Stimulated activated CD8-positive, alpha-beta memory T cell treated with anti-CD3 and anti-CD28 coated beads, Interleukin-7, amount 100 ng/mL, for 4 hours (primary cell): ENCODE results near the gene MATN3.

Experiments used
- DNase-seq, 2 donors: peaks; one replicate each; pipeline ENCODE4 v3.0.0-alpha.2; 2020; ENCODE audit warnings: low read depth in 2 of 2

The MATN3 gene

DNA sequence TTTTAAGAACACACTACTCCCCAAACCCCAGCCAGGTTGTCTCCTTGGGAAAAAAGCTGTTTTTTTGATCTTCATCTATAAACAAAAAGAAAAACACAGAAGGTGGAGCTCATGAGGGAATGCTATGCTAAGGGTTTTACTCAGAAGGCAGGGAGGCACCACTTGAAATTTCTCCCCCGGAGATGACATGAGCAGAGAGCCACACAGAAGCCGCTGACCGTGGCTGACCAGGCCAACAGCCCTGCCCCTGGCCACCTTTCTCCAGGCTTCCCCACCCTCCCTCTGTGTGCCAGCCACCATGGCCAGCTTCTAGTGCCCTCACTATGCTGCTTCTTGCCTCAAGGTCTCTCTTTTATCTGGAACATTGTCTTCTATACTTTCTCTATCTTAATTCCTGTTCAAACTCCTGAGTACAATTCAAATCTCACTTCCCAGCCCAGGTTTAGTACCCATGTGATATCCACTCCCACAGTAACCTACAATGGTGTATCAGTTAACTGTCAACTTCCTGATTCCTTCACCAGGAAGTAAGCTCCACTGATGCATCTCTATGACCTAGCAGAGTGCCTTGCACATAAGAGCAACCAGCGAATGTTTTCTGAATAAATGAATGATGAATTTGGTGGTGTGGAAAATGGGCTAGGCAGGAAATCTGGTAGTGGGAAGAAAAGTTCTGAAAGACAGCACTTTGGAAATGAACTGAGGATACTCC lies 23.6 kb upstream of the MATN3 start:
- no peak for DNase-seq

GRCh38 chr2:20034821-20035220 lies 22.4 kb upstream of the MATN3 start:
- no peak for DNase-seq

GRCh38 chr2:20034218-20034617 lies 21.8 kb upstream of the MATN3 start:
- DNase-seq, result no peak

DNA sequence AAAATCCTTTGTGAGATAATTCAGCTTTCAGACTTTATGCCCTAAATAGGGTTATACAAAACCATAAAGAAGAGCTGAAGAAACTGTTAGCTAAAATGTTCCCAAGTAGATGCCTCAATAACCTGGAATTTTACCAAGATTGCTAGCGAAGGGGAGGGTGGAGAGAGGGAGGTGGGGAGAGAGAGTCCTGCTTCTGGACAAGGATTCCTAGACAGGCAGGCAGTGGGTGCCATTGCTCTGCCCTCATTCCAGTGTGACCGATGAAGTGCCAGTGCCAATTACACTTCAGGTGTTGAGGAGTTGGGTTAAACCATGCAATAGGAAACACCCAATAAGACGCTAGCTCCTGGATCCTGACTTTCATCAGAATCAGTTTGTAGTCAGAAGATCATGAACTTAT lies 20.9 kb upstream of the MATN3 start:
- no peak for DNase-seq

DNA sequence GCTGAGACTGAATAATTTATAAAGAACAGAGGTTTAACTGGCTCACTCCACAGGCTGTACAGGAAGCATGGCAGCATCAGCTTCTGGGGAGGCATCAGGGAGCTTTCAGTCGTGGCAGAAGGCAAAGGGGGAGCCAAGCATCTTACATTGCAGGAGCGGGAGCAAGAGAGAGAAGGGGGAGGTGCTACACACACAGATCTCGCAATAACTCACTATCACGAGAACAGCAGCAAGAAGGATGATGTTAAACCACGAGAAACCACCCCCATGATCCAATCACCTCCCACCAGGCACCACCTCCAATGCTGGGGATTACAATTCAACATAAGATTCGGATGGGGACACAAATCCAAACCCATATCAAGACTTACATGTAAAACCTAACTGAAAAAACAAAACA lies 17.8 kb upstream of the MATN3 start:
- DNase-seq, result no peak

- DNase-seq, result no peak
Measured at GRCh38 chr2:20027705-20028434, 15.4 kb upstream of the MATN3 start.

DNA sequence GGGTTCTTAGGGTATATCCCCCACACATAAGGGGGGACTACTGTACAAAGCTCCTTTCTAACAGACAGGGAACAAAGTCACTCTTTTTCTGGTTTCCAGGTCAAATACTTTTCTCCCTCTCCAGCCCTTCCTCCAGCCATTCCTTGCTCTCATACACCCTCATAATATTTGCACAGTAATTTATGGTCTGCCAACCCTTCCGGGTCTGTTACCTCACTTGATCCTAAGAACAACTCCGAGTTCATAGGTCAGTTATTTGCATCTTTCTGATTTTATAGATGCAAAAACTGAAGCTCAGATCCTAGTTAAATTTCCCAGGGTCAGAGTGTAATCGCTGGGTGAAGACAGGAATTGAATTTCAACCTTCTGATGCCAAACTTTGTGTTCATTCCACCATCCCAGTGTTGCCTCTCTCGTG lies 14.8 kb upstream of the MATN3 start:
- DNase-seq, result no peak

DNA sequence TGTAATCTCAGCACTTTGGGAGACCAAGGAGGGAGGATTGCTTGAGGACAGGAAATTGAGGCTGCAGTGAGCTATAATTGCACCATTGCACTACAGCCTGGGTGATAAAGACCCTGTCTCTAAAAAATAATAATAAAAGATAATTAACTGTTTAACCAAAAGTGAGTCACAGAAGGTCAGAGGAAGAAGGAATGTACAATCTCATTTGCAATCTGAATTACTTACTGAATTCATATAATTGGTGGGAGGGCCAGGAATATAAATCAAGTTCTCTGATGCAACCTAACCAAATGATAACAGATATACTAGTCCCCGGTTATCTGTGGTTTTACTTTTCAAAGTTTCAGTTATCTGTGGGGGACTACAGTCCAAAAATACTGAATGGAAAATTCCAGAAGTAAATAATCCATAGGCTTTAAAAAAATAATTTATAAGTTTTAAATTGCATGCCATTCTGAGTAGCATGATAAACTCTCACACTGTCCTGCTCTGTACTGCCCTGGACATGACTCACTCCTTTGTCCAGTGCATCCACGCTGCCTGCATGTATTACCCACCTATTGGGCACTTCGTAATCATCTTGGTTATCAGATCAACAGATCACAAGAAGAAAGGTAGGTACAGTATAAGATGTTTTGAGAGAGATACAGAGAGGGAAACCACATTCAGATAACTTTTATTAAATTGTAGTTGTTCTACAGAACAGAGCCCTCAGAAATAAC lies 12.8 kb upstream of the MATN3 start:
- DNase-seq, result no peak

- DNase-seq, result no peak
Measured at GRCh38 chr2:20023688-20024087, 11.2 kb upstream of the MATN3 start.

- no peak for DNase-seq
Measured at GRCh38 chr2:20021405-20022009, 9.0 kb upstream of the MATN3 start.

- DNase-seq, result no peak
Measured at GRCh38 chr2:20019747-20020146, 7.3 kb upstream of the MATN3 start.

DNA sequence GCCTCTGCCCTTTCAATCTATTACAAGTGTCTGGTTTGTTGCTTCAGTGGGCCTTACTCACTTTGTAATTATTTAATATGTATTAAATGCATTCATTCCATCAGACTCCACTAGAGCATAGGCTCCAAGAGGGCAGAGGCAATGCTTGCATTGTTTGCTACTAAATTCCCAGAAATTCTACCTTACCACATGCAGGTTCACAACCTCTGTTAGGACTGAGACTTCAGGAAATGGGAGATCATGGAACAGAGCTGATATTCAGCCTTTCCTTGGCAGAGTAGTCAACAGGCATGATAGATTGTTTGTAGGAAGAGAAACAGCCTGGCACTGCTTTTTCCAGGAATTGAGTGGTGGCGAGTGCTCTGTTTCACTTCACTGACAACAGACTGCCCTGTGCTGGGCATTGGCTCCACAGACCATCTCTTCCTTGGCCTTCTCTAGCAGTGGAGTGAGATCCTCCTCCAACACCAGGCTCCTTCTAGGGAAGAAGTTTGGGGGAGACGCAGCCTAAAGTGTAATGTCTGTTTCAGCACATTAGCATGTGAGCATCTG lies 6.2 kb upstream of the MATN3 start:
- no peak for DNase-seq

- no peak for DNase-seq
Measured at GRCh38 chr2:20016346-20016745, 3.9 kb upstream of the MATN3 start.

GRCh38 chr2:20015482-20016083 lies 3.1 kb upstream of the MATN3 start:
- DNase-seq, result no peak

GRCh38 chr2:20013126-20013849 lies 820 bp upstream of the MATN3 start:
- DNase-seq, result no peak

DNA sequence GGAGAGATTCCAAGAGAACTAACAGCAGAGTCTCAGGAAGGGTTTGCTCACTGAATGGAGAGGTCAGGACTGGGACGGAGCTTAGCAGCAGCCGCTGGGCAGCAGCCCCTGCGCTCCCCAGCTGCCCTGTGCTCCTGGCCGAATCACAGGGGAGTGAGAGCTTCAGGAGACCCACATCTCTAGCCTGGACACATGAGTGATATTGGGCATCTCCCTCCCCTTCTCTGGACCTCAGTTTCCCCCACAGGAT lies 511 bp downstream of the MATN3 start:
- DNase-seq, result no peak

- DNase-seq, result no peak
Measured at GRCh38 chr2:20011276-20012031, 1.0 kb downstream of the MATN3 start.

DNA sequence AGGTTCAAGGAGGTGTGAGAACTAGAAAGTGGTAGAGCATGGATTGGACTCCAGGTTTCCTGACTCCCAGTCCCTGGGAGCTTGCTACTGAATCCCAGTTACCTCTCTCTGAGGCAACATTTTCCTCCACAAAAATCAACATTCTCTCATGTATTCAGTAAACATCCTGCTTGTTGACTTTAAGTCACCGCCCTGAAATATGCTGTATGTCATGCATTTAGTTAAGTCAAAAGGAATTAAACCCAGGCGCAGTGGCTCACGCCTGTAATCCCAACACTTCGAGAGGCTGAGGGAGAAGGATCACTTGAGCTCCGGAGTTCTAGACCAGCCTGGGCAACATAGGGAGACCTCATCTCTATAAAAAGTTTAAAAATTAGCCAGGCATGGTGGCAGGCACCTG lies 3.8 kb downstream of the MATN3 start:
- no peak for DNase-seq

- no peak for DNase-seq
Measured at GRCh38 chr2:20005891-20006470, 6.5 kb downstream of the MATN3 start.

DNA sequence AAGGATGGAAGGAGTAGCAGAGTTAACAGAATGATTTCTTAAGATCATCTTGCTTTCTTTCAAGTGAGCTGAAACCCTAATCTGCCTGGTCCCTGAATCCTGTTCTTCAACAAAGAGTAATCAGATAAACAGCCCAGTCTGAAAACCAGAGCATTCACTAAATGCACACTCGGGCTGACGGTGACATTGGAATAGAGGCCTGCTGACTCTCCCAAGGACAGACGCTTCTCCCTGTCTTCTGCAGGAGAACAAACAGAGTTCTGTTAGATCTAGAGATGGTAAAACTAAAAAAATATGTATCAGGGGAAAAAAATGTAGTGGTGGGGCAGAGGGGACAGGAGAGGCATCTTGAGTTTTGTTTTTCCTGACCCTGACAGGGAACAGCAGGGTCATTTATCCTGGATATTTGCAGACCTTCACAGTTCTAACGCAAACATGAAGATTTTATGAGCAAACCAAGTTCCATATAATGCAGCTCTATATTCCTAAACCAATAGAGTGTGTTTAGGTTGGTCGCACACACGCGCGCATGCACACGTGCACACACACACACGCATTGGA lies 7.3 kb downstream of the MATN3 start:
- DNase-seq, result no peak
